Epithelial cell of proximal tubule (primary cell): ENCODE measurements around the gene TRIM24. TPM values are rescaled to one million over a fixed set of nuclear protein-coding genes. Genes with fewer than 3 reads are reported as not detected.

Source experiments
- DNase-seq: peaks from one replicate; pipeline ENCODE4 v3.0.0-alpha.2; 2011; ENCODE audit warnings: low read depth
- H3K4me3 ChIP-seq: 2 replicates; pipeline ENCODE4 v1.5.1; 2011; ENCODE audit warnings: low read depth, mild to moderate bottlenecking, low read length
- total RNA-seq: library from RNA; depleted of rRNA; stranded (reverse); fragments of >200 nt; gene quantifications from 2 replicates; pipeline ENCODE4 v1.2.3, GENCODE V29; 2015
- TF ChIP-seq, protein P1 (sequence below): conservative IDR thresholded peaks from 2 replicates; pipeline ENCODE4 v1.5.1; 2012; ENCODE audit warnings: low read depth, mild to moderate bottlenecking, low read length

Gene TRIM24
- total RNA-seq, 1 donor from 2014 or later, result 21.4 TPM

GRCh38 chr7:138512885-138513284 lies 52.8 kb downstream of the TRIM24 start:
- TF ChIP-seq, protein P1, sequence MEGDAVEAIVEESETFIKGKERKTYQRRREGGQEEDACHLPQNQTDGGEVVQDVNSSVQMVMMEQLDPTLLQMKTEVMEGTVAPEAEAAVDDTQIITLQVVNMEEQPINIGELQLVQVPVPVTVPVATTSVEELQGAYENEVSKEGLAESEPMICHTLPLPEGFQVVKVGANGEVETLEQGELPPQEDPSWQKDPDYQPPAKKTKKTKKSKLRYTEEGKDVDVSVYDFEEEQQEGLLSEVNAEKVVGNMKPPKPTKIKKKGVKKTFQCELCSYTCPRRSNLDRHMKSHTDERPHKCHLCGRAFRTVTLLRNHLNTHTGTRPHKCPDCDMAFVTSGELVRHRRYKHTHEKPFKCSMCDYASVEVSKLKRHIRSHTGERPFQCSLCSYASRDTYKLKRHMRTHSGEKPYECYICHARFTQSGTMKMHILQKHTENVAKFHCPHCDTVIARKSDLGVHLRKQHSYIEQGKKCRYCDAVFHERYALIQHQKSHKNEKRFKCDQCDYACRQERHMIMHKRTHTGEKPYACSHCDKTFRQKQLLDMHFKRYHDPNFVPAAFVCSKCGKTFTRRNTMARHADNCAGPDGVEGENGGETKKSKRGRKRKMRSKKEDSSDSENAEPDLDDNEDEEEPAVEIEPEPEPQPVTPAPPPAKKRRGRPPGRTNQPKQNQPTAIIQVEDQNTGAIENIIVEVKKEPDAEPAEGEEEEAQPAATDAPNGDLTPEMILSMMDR, result no peak
- H3K4me3 ChIP-seq, result no peak overlapping the region
- no peak for DNase-seq

GRCh38 chr7:138513344-138513871 lies 53.3 kb downstream of the TRIM24 start:
- no peak for DNase-seq
- H3K4me3 ChIP-seq, result no peak overlapping the region
- TF ChIP-seq, protein P1, result no peak

- no peak overlapping the region for H3K4me3 ChIP-seq
- TF ChIP-seq, protein P1, result no peak
- DNase-seq, result no peak
These were observed 54.0 kb downstream of the TRIM24 start for GRCh38 chr7:138514044-138514443.

DNA sequence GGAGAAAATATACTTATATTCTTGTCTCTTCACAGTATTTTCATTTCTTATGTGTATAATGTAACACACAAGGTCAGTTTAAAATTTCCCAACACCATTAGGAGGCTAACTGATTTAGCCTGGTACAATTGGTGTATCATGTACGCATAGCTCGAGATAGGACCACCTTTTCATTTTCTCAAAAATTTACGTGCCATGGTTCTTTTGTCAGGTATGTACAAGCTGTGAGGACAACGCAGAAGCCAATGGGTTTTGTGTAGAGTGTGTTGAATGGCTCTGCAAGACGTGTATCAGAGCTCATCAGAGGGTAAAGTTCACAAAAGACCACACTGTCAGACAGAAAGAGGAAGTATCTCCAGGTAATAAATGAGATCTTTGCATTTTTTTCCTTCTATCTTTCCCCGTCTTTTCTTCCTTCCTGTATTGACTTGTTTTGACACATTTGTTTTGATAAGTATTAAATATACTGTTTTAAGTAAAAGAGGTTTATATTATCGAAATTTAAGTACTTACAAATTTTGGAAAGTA lies 55.0 kb downstream of the TRIM24 start:
- TF ChIP-seq, protein P1, result no peak
- no peak overlapping the region for H3K4me3 ChIP-seq
- DNase-seq, result no peak

GRCh38 chr7:138519061-138519798 lies 59.2 kb downstream of the TRIM24 start:
- no peak overlapping the region for H3K4me3 ChIP-seq
- TF ChIP-seq, protein P1, result no peak
- no peak for DNase-seq

DNA sequence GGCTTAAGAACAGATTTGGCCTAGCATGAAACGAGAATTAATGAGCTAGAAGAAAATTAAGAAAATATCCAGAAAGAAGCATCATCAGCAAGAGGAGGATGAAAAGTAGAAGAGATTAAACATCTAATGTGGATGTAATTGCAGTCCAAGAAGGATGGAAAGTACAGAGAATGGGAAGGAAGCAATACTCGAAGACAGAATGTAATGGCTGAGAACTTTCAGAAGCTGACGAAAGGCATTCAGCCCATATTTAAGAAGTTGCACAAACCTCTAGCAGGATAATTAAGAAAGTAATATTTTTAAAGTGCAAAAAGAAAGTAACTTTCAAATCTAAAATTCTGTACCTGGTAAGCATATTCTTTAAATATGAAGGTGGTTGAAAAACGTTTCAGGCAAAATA lies 60.7 kb downstream of the TRIM24 start:
- H3K4me3 ChIP-seq, result no peak overlapping the region
- TF ChIP-seq, protein P1, result no peak
- DNase-seq, result no peak
